ENCODE results near the gene ELOB.

ELOB gene

DNA sequence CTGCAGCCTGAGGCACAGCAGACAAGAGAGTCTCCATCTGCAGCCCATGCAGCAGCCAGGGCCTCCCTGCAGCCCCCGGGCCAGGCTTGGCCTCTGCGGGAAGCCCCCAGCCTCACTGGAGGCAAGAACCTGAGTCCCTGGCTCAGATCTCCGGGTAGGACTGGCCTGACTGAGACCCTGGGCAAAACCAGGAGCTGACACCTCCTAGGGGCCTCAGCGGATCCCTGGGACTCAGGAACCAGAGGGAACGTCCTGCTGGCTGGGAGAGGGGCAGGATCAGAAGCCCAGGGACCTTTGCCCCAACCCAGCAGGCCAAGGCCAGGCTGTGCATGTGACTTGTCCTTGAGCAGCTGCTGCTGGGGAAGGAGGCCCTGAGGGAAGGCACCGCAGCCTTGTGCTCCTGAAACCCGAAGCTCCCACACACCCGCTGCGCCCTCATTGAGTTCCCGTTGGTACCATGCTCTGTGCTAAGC lies 38.3 kb upstream of the ELOB start:
- no peak for TF ChIP-seq ZFX (IDR thresholded peaks at IDR 0.05)
- TF ChIP-seq, protein P1, sequence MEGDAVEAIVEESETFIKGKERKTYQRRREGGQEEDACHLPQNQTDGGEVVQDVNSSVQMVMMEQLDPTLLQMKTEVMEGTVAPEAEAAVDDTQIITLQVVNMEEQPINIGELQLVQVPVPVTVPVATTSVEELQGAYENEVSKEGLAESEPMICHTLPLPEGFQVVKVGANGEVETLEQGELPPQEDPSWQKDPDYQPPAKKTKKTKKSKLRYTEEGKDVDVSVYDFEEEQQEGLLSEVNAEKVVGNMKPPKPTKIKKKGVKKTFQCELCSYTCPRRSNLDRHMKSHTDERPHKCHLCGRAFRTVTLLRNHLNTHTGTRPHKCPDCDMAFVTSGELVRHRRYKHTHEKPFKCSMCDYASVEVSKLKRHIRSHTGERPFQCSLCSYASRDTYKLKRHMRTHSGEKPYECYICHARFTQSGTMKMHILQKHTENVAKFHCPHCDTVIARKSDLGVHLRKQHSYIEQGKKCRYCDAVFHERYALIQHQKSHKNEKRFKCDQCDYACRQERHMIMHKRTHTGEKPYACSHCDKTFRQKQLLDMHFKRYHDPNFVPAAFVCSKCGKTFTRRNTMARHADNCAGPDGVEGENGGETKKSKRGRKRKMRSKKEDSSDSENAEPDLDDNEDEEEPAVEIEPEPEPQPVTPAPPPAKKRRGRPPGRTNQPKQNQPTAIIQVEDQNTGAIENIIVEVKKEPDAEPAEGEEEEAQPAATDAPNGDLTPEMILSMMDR (conservative IDR thresholded peaks at IDR 0.05) = no peak
- no peak overlapping the region for H3K27ac ChIP-seq

- TF ChIP-seq, protein P1 (conservative IDR thresholded peaks at IDR 0.05) = no peak
- TF ChIP-seq ZFX (IDR thresholded peaks at IDR 0.05) = no peak
- H3K27ac ChIP-seq = no peak overlapping the region
Observed at GRCh38 chr16:2814551-2815298, 37.6 kb upstream of the ELOB start.

DNA sequence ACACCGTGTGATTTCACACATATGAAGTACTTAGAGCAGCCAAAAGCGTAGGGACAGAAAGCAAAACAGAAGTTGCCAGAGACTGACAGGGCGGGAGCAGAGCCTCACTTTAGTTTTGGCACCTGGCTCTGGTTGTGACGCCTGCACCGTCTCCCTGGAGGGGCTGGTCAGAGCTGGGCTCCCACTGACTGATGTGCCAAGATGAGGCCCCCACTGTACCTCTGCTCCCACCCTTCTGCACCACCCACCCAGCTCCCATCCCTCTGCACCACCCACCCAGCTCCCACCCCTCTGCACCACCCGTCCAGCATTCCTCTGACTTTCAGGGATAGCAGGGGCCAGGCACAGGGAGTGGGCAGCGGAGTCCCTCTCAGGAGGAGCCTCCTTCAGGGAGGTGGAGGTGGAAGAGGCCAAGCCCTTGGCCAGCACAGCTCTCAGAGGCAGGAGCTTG lies 36.7 kb upstream of the ELOB start:
- TF ChIP-seq, protein P1 (conservative IDR thresholded peaks at IDR 0.05) = no peak
- TF ChIP-seq ZFX (IDR thresholded peaks at IDR 0.05) = no peak
- no peak overlapping the region for H3K27ac ChIP-seq

DNA sequence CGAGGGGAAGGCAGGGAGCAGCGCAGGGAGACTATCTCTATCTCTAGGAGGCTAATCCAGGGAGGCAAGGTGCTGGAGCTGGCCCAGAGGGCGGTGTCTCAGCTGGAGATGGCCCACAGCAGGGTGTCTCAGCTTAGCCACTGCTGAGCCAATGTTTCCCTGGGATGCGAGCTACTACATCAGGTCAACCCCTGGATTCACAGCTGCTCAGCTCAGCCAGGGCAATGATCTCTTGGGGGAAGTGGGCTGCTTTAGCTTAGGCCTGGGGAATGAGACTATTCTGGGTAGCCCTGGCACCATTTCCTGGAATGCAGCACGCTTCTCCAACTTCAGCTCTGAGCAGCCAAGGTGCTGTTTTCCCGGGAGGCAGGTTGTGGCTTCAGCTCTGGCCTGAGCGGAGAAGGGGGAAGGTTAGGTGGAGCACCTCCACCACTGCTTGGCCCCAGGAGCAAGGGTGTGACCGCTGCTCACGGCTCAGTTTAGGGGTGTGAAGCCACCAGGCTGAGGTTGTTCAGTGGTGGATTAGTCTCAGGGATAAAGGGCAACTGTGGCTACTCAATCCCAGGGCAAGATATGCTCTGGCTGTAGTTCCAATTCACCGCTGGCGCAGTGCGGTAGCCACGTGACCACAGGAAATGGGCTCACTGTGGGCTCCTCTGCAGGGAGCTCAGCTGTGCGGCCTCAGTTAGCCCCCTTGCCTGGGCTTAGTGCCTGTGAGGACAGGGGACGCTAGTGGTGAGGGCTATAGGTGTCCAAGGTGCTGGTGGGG lies 34.8 kb upstream of the ELOB start:
- no peak overlapping the region for H3K27ac ChIP-seq

DNA sequence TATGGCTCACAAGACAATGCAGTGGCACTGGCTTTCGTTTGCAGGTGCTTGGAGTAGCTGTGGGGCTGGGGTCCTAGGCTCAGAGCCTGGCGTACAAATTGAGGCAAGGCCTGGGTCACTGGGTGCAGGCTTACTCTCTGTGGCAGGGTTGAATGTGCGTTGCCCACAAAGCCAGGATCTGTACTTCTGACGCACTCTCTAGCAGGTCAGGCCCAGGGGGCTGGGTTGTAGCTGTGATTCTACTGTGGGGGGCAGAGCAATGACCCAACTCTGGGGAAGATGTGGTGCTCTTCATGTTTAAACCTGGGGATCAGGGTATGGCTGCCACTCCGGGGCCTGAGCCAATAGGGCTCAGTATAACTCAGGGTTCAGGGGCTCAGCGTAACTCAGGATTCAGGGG lies 33.6 kb upstream of the ELOB start:
- TF ChIP-seq ZFX (IDR thresholded peaks at IDR 0.05) = no peak
- TF ChIP-seq, protein P1 (conservative IDR thresholded peaks at IDR 0.05) = no peak

More for the DNA sequence above, 34.8 kb upstream of the ELOB start:
- TF ChIP-seq ZFX (IDR thresholded peaks at IDR 0.05) = no peak
- TF ChIP-seq, protein P1 (conservative IDR thresholded peaks at IDR 0.05) = no peak

DNA sequence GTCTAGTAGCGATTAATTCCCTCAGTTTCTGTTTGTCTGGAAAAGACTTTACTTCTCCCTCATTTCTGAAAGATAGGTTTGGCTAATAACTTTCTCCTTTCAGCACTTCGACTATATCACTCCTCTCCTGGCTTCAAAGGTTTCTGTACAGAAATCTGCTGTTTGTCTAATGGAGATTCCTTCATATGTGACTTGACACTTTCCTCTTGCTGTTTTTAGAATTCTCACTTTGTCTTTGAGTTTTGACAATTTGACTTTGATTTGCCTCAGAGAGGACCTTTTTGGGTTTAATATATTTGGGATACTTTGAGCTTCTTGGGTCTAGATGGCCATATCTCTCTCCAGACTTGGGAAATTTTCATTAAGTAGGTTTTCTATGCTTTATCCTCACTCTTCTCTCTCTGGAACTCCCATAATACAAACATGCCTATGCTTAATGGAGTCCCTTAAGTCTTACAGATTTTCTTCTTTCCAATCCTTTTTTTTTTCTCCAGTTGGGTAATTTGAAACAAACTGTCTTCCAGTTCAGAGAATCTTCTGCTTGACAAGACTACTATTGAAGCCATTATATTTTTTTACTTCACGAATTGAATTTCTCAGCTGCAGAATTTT lies 32.2 kb upstream of the ELOB start:
- no peak for TF ChIP-seq ZFX (IDR thresholded peaks at IDR 0.05)
- TF ChIP-seq, protein P1 (conservative IDR thresholded peaks at IDR 0.05) = no peak
- no peak overlapping the region for H3K27ac ChIP-seq

More for the DNA sequence above, 33.6 kb upstream of the ELOB start:
- no peak overlapping the region for H3K27ac ChIP-seq
